DND-41 (cell line): Measurements from ENCODE around the gene OR6B3.
A peak's percentile ranks its signal among the peaks of the same experiment; 100 is the strongest.

Experiments used
- ATAC-seq: fragments of 200-7000 bp; cut with Tn5 transposase; 3 replicates; pipeline ENCODE4 v1.9.1; 2021; ENCODE audit warnings: low read depth; ENCODE audit not compliant: insufficient read depth
- DNase-seq: peaks from one replicate; pipeline ENCODE4 v3.0.0-alpha.2; 2020
- H2AFZ ChIP-seq: 2 replicates; pipeline ENCODE4 v1.6.0; 2012; ENCODE audit warnings: low read depth, low read length
- H3K27ac ChIP-seq: 2 replicates; pipeline ENCODE4 v1.5.1; 2012; ENCODE audit warnings: low read length, inconsistent platforms
- H3K27me3 ChIP-seq: fragments of 200-600 bp; sonication (generic); 2 replicates; pipeline ENCODE4 v1.6.0; 2012; ENCODE audit warnings: low read length, mild to moderate bottlenecking, inconsistent platforms; ENCODE audit not compliant: insufficient read depth, poor library complexity
- H3K36me3 ChIP-seq: 2 replicates; pipeline ENCODE4 v1.5.1; 2012; ENCODE audit warnings: low read length, inconsistent platforms; ENCODE audit not compliant: insufficient read depth
- H3K4me1 ChIP-seq: 2 replicates; pipeline ENCODE4 v1.5.1; 2012; ENCODE audit warnings: mild to moderate bottlenecking, low read length; ENCODE audit not compliant: insufficient read depth
- H3K4me2 ChIP-seq: 2 replicates; pipeline ENCODE4 v1.6.0; 2012; ENCODE audit warnings: mild to moderate bottlenecking, moderate library complexity, low read length, inconsistent platforms; ENCODE audit not compliant: insufficient read depth
- H3K4me3 ChIP-seq, 2 experiments: fragments of 200-600 bp in 1 of 2; shearing (Covaris generic) in 1 of 2; 2 replicates each; pipeline ENCODE4 v1.5.1; 2012 to 2016; ENCODE audit warnings: inconsistent platforms in 2 of 2, low read length in 2 of 2, mild to moderate bottlenecking in 2 of 2, low read depth in 1 of 2, moderate library complexity in 1 of 2
- H3K79me2 ChIP-seq: 2 replicates; pipeline ENCODE4 v1.6.0; 2012; ENCODE audit warnings: low read length, inconsistent platforms; ENCODE audit not compliant: insufficient read depth
- H3K9ac ChIP-seq: 2 replicates; pipeline ENCODE4 v1.6.0; 2012; ENCODE audit warnings: low read depth, mild to moderate bottlenecking, inconsistent platforms, low read length, moderate library complexity
- H3K9me3 ChIP-seq: 2 replicates; pipeline ENCODE4 v1.5.1; 2012; ENCODE audit warnings: low read length, moderate library complexity, mild to moderate bottlenecking, inconsistent platforms; ENCODE audit not compliant: insufficient read depth, severe bottlenecking
- H4K20me1 ChIP-seq: 2 replicates; pipeline ENCODE4 v1.6.0; 2012; ENCODE audit warnings: low read length; ENCODE audit not compliant: insufficient read depth
- CTCF ChIP-seq: IDR thresholded peaks from 2 replicates; pipeline ENCODE4 v1.5.1; 2012; ENCODE audit warnings: borderline replicate concordance, low read length, moderate library complexity, mild to moderate bottlenecking; ENCODE audit not compliant: poor library complexity, severe bottlenecking; ENCODE audit errors: extremely low read depth
- EZH2 ChIP-seq: IDR thresholded peaks from 3 replicates; pipeline ENCODE4 v1.6.1; 2012; ENCODE audit warnings: borderline replicate concordance, low read depth, mild to moderate bottlenecking, moderate library complexity, low read length, inconsistent platforms; ENCODE audit not compliant: severe bottlenecking

OR6B3 gene

GRCh38 chr2:240066489-240066888 is 13.2 kb upstream of the OR6B3 start:
- no peak for DNase-seq
- H4K20me1 ChIP-seq = no peaks in the 10 kb centered on the region
- no peak overlapping the region for H3K9ac ChIP-seq
- H3K4me2 ChIP-seq = no peak overlapping the region
- ATAC-seq = no peak
- H3K4me3 ChIP-seq = no peak overlapping the region
- H2AFZ ChIP-seq = no peak overlapping the region
- H3K79me2 ChIP-seq = no peaks in the 10 kb centered on the region
- H3K9me3 ChIP-seq = no peaks in the 10 kb centered on the region
- H3K4me1 ChIP-seq = no peaks in the 10 kb centered on the region
- peaks cover 11% of the 10 kb centered on the region for H3K27me3 ChIP-seq
- H3K36me3 ChIP-seq = no peaks in the 10 kb centered on the region
- no peak overlapping the region for H3K27ac ChIP-seq
- TF ChIP-seq EZH2 (no peak), CTCF (no peak)

- Histone ChIP-seq H3K27ac (no peak overlapping the region), H3K36me3 (no peaks in the 10 kb centered on the region), H3K9me3 (no peaks in the 10 kb centered on the region), H3K79me2 (no peaks in the 10 kb centered on the region), H4K20me1 (no peaks in the 10 kb centered on the region), H3K4me1 (no peaks in the 10 kb centered on the region), H3K9ac (no peak overlapping the region), H3K27me3 (peaks cover 9% of the 10 kb centered on the region), H2AFZ (no peak overlapping the region), H3K4me3 (no peak overlapping the region), H3K4me2 (no peak overlapping the region)
- no peak for TF ChIP-seq CTCF
- TF ChIP-seq EZH2 = no peak
- ATAC-seq (no peak), DNase-seq (no peak)
Observed at GRCh38 chr2:240064898-240065297, 11.6 kb upstream of the OR6B3 start.

- H3K27ac ChIP-seq = no peak overlapping the region
- H3K36me3 ChIP-seq = no peaks in the 10 kb centered on the region
- H3K9ac ChIP-seq = no peak overlapping the region
- H2AFZ ChIP-seq = no peak overlapping the region
- no peaks in the 10 kb centered on the region for H3K9me3 ChIP-seq
- H3K4me1 ChIP-seq = no peaks in the 10 kb centered on the region
- ATAC-seq (peak; percentile 89), DNase-seq (peak; percentile 55)
- H3K27me3 ChIP-seq = peaks cover under 1% of the 10 kb centered on the region
- no peak overlapping the region for H3K4me3 ChIP-seq
- H3K4me2 ChIP-seq = no peak overlapping the region
- H3K79me2 ChIP-seq = no peaks in the 10 kb centered on the region
- peaks cover 3% of the 10 kb centered on the region; the same call in 1 of the 2 replicates for H4K20me1 ChIP-seq
- TF ChIP-seq EZH2 (no peak), CTCF (peak; percentile 72)
Observed at GRCh38 chr2:240060977-240061591, 7.8 kb upstream of the OR6B3 start.

GRCh38 chr2:240056678-240057077 is 3.4 kb upstream of the OR6B3 start:
- H3K4me1 ChIP-seq = no peaks in the 10 kb centered on the region
- DNase-seq = no peak
- H3K27me3 ChIP-seq = peaks cover 17% of the 10 kb centered on the region
- H3K4me2 ChIP-seq = no peak overlapping the region
- no peak overlapping the region for H3K27ac ChIP-seq
- H3K79me2 ChIP-seq = no peaks in the 10 kb centered on the region
- H4K20me1 ChIP-seq = peaks cover 3% of the 10 kb centered on the region; the same call in 1 of the 2 replicates
- H3K4me3 ChIP-seq = no peak overlapping the region
- no peak overlapping the region for H3K9ac ChIP-seq
- H2AFZ ChIP-seq = no peak overlapping the region
- no peak for ATAC-seq
- H3K9me3 ChIP-seq = no peaks in the 10 kb centered on the region
- TF ChIP-seq CTCF (no peak), EZH2 (no peak)
- H3K36me3 ChIP-seq = no peaks in the 10 kb centered on the region
